ENCODE results near the gene TRAPPC5.

DNA sequence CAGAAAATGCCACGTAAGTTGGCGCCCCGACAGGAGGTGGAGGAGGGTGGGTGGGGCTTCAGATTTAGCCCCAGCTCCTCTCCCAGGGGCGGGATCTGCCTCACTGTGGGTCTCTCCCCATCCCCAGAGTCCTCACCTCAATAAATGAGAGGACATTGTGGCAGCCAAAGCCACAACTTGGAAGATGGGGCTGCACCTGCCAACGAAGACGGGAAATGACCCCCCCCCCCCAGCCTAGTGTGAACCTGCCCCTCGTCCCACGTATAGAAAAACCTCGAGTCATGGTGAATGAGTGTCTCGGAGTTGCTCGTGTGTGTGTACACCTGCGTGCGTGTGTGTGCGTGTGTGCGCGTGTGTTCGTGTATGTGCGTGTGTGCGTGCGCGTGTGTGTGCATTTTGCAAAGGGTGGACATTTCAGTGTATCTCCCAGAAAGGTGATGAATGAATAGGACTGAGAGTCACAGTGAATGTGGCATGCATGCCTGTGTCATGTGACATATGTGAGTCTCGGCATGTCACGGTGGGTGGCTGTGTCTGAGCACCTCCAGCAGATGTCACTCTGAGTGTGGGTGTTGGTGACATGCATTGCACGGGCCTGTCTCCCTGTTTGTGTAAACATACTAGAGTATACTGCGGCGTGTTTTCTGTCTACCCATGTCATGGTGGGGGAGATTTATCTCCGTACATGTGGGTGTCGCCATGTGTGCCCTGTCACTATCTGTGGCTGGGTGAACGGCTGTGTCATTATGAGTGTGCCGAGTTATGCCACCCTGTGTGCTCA, 1.5 kb upstream of the TRAPPC5 start:
- peak; percentile 78 for TF ChIP-seq PAX5 (IDR thresholded peaks at IDR 0.05; ENCODE audit: insufficient read depth, low read length, severe bottlenecking)
- TF ChIP-seq POLR2A (IDR thresholded peaks at IDR 0.05; ENCODE audit: low read depth, low read length) = no peak
- no peak for TF ChIP-seq TAF1 (IDR thresholded peaks at IDR 0.05; ENCODE audit: low read depth, low read length)
- TF ChIP-seq POLR2AphosphoS5 (IDR thresholded peaks at IDR 0.05; ENCODE audit: low read depth, low read length) = no peak

Data from GM12891 (cell line).